Lower leg skin (tissue), 4 donors: ENCODE results near the gene CD9. TPM values are rescaled to one million over a fixed set of nuclear protein-coding genes. Genes with fewer than 3 reads are reported as not detected.

Source experiments
- DNase-seq, 2 donors: peaks; one replicate each; pipeline ENCODE4 v3.0.0-alpha.2; 2019; ENCODE audit warnings: low spot score in 2 of 2
- H3K4me3 ChIP-seq: fragments of 200-600 bp; sonication (generic); 2 replicates; pipeline ENCODE4 v1.5.1; 2017; ENCODE audit warnings: mild to moderate bottlenecking, low read depth; ENCODE audit not compliant: poor library complexity, severe bottlenecking
- CTCF ChIP-seq, 3 donors: fragments of 450-650 bp; IDR thresholded peaks; one replicate each; pipeline ENCODE4 v1.5.1; 2016; ENCODE audit warnings: antibody characterized with exemption in 3 of 3, mild to moderate bottlenecking in 3 of 3, moderate library complexity in 2 of 3
- POLR2A ChIP-seq, 2 donors: fragments of 450-650 bp; IDR thresholded peaks; one replicate each; pipeline ENCODE4 v1.6.1; 2016 to 2017; ENCODE audit warnings: antibody characterized with exemption in 2 of 2, mild to moderate bottlenecking in 1 of 2, moderate library complexity in 1 of 2
- WGBS, 2 donors: methylation state at CpG; one replicate each; pipeline ENCODE4 v1.1.5; 2018; 5-methylcytosine and 5-hydroxymethylcytosine counted together
- intact Hi-C: fragments of 100-400 bp; cut with DNase I; formaldehyde crosslinking; loops from one replicate; pipeline ENCODE4 v1.15.0; 2023; ENCODE audit warnings: low total_unique reads
- total RNA-seq, 4 donors: library from RNA; depleted of rRNA; stranded (reverse); fragments of >200 nt; gene quantifications; one replicate each; pipeline ENCODE4 v1.1.0, GENCODE V29; 2016

Gene CD9
- total RNA-seq, 4 donors from 2014 or later = 378 to 494 (median 412) TPM

GRCh38 chr12:6171409-6172015 is 28.7 kb upstream of the CD9 start:
- no peak overlapping the region for H3K4me3 ChIP-seq
- WGBS, 2 donors = 79 to 86% methylated on average over 21 of the region's 21 CpGs
- DNase-seq = peak in 1 of 2 donors; percentile 87
- TF ChIP-seq POLR2A (IDR thresholded peaks at IDR 0.05) (no peak), CTCF (IDR thresholded peaks at IDR 0.05) (no peak)
- intact Hi-C loops = no loop called here

DNA sequence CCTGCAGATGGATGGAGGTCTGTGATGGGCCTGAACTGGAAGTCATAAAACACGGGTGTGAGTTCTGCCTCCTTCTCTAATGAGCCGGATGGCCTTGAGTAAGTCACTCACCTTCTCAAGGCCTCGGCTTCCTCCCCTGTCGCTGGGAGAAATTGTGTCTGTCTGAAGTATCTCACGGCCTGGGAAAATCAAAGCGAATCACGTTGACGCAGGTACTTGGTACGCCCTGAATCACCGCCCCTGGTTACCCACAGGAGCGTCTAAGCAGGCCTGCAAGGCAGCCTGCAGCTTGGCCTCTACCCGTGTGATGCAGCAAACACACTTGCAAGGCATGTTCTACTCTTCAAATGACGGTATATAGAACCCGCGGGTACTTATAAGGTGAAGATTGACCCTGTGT is 28.1 kb upstream of the CD9 start:
- no peak for DNase-seq
- TF ChIP-seq POLR2A (IDR thresholded peaks at IDR 0.05) (no peak), CTCF (IDR thresholded peaks at IDR 0.05) (no peak)
- 93 to 96% methylated on average over 15 of the region's 15 CpGs for WGBS, 2 donors
- intact Hi-C loops = no loop called here
- H3K4me3 ChIP-seq = no peak overlapping the region

- intact Hi-C loops = no loop called here
- DNase-seq = no peak
- 92 to 94% methylated on average over 4 of the region's 4 CpGs for WGBS, 2 donors
- TF ChIP-seq CTCF (IDR thresholded peaks at IDR 0.05) = no peak
- no peak for TF ChIP-seq POLR2A (IDR thresholded peaks at IDR 0.05)
- H3K4me3 ChIP-seq = no peak overlapping the region
Observed at GRCh38 chr12:6172862-6173261, 27.3 kb upstream of the CD9 start.

GRCh38 chr12:6177642-6178358 is 22.4 kb upstream of the CD9 start:
- TF ChIP-seq POLR2A (IDR thresholded peaks at IDR 0.05) = no peak
- no peak for TF ChIP-seq CTCF (IDR thresholded peaks at IDR 0.05)
- peak in 1 of 2 donors; percentile 82 for DNase-seq
- intact Hi-C loops = no loop called here
- WGBS, 2 donors = 92 to 94% methylated on average over 10 of the region's 10 CpGs
- no peak overlapping the region for H3K4me3 ChIP-seq

GRCh38 chr12:6178981-6179761 is 21.0 kb upstream of the CD9 start:
- intact Hi-C loops = no loop called here
- WGBS, 2 donors = 74 to 77% methylated on average over 10 of the region's 10 CpGs
- TF ChIP-seq POLR2A (IDR thresholded peaks at IDR 0.05) = no peak
- TF ChIP-seq CTCF (IDR thresholded peaks at IDR 0.05) = no peak
- H3K4me3 ChIP-seq = no peak overlapping the region
- DNase-seq = peak in 1 of 2 donors; percentile 70
